HAP-1 (cell line): ENCODE measurements around the gene S100A16.
"Not testable (repeated sequence)": the region's sequence is repeated elsewhere in the genome, so short reads cannot be mapped to it uniquely, and the experiment has no call there.

Experiments used
- DNase-seq, 2 experiments: peaks; one replicate each; pipeline ENCODE4 v3.0.0-alpha.2; 2016 to 2020; ENCODE audit warnings: low spot score in 2 of 2
- H3K27me3 ChIP-seq: fragments of 250-450 bp; sonication (Bioruptor Pico); 2 replicates; pipeline ENCODE4 v1.5.1; 2020; ENCODE audit warnings: low read depth, mild to moderate bottlenecking, moderate library complexity
- H3K36me3 ChIP-seq: fragments of 250-450 bp; sonication (Bioruptor Pico); replicated peaks from 2 replicates; pipeline ENCODE4 v1.5.1; 2020; ENCODE audit warnings: mild to moderate bottlenecking
- H3K4me1 ChIP-seq: fragments of 250-450 bp; sonication (Bioruptor Pico); 2 replicates; pipeline ENCODE4 v1.5.1; 2020; ENCODE audit warnings: mild to moderate bottlenecking
- H3K4me3 ChIP-seq: fragments of 250-450 bp; sonication (Bioruptor Pico); 2 replicates; pipeline ENCODE4 v1.5.1; 2020; ENCODE audit warnings: mild to moderate bottlenecking, moderate library complexity
- H3K9me3 ChIP-seq: fragments of 250-450 bp; sonication (Bioruptor Pico); 2 replicates; pipeline ENCODE4 v1.5.1; 2020; ENCODE audit warnings: mild to moderate bottlenecking, moderate library complexity
- in situ Hi-C: fragments of 300-500 bp; cut with MboI; formaldehyde crosslinking; loops from 3 replicates; pipeline ENCODE4 v1.14.3; 2020; ENCODE audit warnings: low sequenced_read_pairs, inconsistent platforms, mixed read lengths

The S100A16 gene

DNA sequence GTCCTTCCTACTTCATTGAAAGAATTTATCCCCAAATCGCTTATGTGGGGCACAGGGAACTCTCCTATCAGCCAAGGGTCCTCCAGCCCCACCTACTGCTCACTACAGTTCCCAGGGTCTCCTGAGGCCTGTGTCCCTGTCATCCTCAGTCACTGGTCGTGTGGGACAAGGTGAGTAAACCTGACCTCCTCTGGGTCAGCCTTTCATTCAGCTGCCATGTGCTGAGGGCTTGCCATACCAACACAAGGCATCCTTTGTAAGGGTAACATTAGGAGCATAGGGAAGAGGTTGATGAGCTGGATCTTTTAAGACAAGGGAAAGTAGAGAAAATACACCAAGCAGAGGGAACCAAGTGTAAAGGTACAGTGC is 34.4 kb upstream of the S100A16 start:
- no peak for DNase-seq
- peaks cover 41% of the 10 kb centered on the region for H3K36me3 ChIP-seq
- H3K4me1 ChIP-seq = no peaks in the 10 kb centered on the region
- H3K27me3 ChIP-seq = no peaks in the 10 kb centered on the region
- H3K4me3 ChIP-seq = no peak overlapping the region
- in situ Hi-C loops = no loop called here
- H3K9me3 ChIP-seq = no peaks in the 10 kb centered on the region

DNA sequence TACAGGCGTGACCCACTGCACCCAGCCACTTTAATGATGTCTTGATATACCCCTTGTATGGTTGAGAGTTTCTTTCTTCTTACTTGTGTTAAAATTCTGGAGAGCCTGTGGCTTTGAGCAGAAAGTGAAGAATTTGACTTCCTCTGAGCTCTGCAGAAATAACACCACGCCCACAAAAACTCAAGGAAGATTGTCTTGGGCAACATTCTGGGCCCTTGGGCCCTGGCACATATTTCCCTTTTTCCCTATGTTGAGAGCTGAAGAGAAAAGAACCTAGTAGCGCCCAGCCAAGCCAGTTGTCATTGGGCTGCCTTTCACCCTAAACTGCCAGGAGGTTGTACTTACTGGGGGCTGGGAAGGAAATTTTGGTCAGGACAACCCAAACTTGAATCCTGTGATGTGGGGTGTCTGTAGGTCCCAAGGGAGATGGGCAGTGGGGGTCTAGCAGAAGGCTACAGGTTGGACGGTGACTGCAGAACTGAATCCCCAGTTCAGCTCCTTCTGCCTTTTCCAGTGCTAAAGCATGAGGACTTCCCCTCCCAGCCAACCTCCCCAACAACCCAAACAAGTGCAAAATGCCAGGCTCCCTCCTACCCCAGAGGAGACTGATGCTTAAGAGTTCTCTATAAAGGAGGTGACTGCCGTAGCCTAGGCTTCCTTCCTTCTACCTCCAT is 33.9 kb upstream of the S100A16 start:
- Histone ChIP-seq H3K9me3 (no peaks in the 10 kb centered on the region), H3K4me1 (no peaks in the 10 kb centered on the region), H3K27me3 (no peaks in the 10 kb centered on the region), H3K4me3 (no peak overlapping the region), H3K36me3 (peaks cover 46% of the 10 kb centered on the region)
- DNase-seq = no peak
- in situ Hi-C loops = no loop called here

DNA sequence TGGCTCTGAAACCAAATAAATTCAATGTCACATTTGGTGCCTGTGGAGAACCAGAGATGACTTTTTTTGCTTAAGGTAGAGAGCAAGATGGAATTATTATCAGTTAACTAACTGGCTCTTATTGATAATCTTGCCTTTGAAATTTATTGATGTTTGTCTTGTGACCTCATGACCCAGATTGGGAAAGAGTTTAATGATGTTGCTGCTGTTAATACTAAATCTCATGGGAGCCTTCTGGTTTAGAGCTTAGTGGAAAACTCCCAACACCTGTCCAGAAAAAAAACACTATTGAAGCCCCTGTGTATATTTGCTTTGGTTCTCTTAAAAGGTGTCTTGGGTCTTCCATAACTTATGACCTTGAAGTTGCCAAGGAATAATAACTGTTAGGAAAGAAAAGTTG is 30.9 kb upstream of the S100A16 start:
- in situ Hi-C loops = no loop called here

DNA sequence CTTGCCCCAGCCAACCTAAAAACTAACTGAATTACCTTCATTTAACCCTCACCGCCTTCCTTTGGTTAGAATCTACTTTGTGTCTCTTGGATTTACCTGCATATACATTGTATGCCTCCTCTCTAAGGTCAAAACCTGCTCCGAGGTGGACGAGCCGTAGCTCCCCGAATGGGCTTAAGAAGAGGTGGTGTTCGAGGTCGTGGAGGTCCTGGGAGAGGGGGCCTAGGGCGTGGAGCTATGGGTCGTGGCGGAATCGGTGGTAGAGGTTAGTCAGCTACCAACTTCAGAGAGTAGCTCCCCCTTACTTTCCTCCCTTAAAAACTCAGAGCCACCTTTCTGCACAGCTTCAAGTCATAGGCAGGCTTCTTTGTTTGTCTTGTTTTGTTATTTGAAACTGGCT is 30.2 kb upstream of the S100A16 start:
- Histone ChIP-seq H3K4me3 (no peak overlapping the region), H3K27me3 (no peaks in the 10 kb centered on the region), H3K36me3 (peaks cover 83% of the 10 kb centered on the region), H3K9me3 (no peaks in the 10 kb centered on the region), H3K4me1 (no peaks in the 10 kb centered on the region; the same call in none of the 2 replicates)
- DNase-seq = no peak
- in situ Hi-C loops = no loop called here

More for the DNA sequence above, 30.9 kb upstream of the S100A16 start:
- Histone ChIP-seq H3K36me3 (peaks cover 76% of the 10 kb centered on the region), H3K4me3 (no peak overlapping the region), H3K27me3 (no peaks in the 10 kb centered on the region), H3K4me1 (no peaks in the 10 kb centered on the region; the same call in 1 of the 2 replicates), H3K9me3 (no peaks in the 10 kb centered on the region)
- no peak for DNase-seq

DNA sequence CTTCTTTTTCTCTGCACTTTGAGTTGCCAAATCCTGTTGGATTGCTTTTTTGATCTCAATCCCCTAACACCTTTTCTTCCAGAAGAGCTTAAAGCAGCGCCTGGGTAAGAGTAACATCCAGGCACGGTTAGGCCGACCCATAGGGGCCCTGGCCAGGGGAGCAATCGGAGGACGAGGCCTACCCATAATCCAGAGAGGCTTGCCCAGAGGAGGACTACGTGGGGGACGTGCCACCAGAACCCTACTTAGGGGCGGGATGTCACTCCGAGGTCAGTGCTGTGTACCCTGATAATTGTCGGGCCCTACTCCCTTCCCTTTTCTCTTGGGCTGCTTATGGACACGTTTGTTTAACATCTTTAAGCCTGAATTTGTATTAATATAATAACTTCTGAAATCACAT is 29.2 kb upstream of the S100A16 start:
- peaks cover under 1% of the 10 kb centered on the region for H3K4me1 ChIP-seq
- H3K27me3 ChIP-seq = no peaks in the 10 kb centered on the region
- H3K4me3 ChIP-seq = no peak overlapping the region
- in situ Hi-C loops = no loop called here
- peaks cover 93% of the 10 kb centered on the region for H3K36me3 ChIP-seq
- H3K9me3 ChIP-seq = no peaks in the 10 kb centered on the region
- no peak for DNase-seq

DNA sequence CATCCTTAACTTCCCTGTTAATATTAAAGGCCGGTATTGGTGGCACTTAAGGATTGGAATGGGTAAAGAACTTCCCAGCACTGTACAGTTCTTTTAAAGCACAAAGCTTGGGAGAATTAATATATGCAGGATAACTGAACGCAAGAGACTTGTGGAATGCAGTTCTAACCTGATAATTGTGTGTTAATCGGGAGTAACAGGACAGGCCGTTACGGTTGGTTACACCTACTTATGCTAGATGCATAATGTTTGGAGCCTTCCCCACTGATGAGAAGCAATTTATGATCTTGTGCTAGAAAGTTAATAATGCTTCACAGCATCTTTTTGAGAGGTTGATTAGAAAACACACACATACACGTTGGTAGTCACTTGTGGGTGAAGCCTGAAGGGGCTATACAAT is 27.9 kb upstream of the S100A16 start:
- Histone ChIP-seq H3K36me3 (peaks cover 99% of the 10 kb centered on the region), H3K9me3 (no peaks in the 10 kb centered on the region), H3K4me3 (no peak overlapping the region), H3K27me3 (no peaks in the 10 kb centered on the region), H3K4me1 (peaks cover 11% of the 10 kb centered on the region)
- DNase-seq = no peak
- in situ Hi-C loops = no loop called here

DNA sequence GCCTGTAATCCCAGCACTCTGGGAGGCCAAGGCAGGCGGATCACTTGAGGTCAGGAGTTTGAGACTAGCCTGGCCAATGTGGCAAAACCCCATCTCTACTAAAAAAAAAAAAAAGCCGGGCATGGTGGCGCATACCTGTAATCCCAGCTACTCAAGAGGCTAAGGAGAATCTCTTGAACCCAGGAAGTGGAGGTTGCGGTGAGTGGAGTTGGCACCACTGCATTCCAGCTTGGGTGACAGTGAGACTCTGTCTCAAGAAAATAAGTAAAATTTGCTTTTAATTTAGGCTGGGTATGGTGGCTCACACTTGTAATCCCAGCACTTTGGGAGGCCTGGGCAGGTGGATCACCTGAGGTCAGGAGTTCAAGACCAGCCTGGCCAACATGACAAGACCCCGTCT is 27.3 kb upstream of the S100A16 start:
- DNase-seq, H3K4me3 ChIP-seq, in situ Hi-C loops, H3K9me3 ChIP-seq, H3K27me3 ChIP-seq: not testable (repeated sequence)
- H3K4me1 ChIP-seq = peaks cover 11% of the 10 kb centered on the region
- peaks cover 98% of the 10 kb centered on the region for H3K36me3 ChIP-seq

DNA sequence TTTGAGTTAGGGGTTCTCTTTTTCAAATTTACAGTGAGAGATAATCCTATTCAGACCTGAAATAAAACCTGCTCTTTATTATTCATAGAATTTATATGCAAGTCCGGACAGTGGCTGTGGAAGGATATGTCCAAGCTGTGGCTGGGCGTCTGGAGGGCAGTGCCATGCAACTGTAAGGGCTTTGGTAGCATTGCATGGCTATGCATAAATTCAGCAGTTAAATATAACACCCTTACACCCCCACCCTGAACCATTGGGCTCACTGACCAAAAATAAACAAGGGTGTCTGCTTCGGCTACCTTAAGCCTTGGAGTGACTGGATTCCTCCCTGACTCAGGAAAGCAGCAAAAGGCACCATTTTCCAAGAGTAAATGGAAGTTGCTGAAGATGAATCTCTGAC is 26.3 kb upstream of the S100A16 start:
- in situ Hi-C loops = no loop called here
- H3K9me3 ChIP-seq = no peaks in the 10 kb centered on the region
- H3K36me3 ChIP-seq = peaks cover 90% of the 10 kb centered on the region
- H3K4me1 ChIP-seq = peaks cover 11% of the 10 kb centered on the region
- no peaks in the 10 kb centered on the region for H3K27me3 ChIP-seq
- no peak overlapping the region for H3K4me3 ChIP-seq
- DNase-seq = no peak

DNA sequence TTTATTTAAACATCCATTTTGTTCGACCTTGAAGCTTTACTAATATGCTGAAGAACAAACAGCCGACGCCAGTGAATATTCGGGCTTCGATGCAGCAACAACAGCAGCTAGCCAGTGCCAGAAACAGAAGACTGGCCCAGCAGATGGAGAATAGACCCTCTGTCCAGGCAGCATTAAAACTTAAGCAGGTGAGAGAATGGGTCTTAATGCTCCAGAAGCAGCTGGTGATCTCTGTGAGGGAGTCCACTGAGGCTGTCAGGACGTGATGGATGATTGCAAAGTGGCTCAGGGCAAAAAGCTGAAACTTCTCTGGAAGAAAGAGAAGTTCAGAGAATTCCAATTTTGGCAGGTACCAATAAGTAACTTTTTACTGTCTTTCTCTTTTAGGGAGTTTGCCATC is 25.3 kb upstream of the S100A16 start:
- H3K4me1 ChIP-seq = peaks cover 15% of the 10 kb centered on the region
- DNase-seq = no peak
- H3K27me3 ChIP-seq = no peaks in the 10 kb centered on the region
- H3K36me3 ChIP-seq = peaks cover 83% of the 10 kb centered on the region
- H3K4me3 ChIP-seq = no peak overlapping the region
- no peaks in the 10 kb centered on the region for H3K9me3 ChIP-seq
- in situ Hi-C loops = no loop called here

DNA sequence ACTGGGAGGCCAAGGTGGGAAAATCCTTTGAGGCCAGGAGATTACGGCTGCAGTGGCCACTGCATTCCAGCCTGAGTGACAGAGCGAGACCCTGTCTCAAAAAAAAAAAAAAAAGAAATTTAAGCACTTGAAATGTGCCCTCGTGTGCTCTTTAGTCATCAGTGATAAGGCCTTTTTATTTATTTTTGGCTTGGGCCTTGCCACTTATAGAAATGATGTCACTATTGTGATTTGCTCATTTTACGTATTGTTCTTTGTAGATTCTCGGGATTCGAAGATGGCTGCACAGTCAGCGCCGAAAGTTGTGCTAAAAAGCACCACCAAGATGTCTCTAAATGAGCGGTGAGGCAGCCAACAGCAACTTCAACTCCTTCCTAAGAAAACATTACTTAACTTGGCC is 23.4 kb upstream of the S100A16 start:
- H3K9me3 ChIP-seq = no peaks in the 10 kb centered on the region
- H3K27me3 ChIP-seq = no peaks in the 10 kb centered on the region
- no peak overlapping the region for H3K4me3 ChIP-seq
- H3K4me1 ChIP-seq = peaks cover 16% of the 10 kb centered on the region
- DNase-seq = no peak
- peaks cover 66% of the 10 kb centered on the region for H3K36me3 ChIP-seq
- in situ Hi-C loops = no loop called here

DNA sequence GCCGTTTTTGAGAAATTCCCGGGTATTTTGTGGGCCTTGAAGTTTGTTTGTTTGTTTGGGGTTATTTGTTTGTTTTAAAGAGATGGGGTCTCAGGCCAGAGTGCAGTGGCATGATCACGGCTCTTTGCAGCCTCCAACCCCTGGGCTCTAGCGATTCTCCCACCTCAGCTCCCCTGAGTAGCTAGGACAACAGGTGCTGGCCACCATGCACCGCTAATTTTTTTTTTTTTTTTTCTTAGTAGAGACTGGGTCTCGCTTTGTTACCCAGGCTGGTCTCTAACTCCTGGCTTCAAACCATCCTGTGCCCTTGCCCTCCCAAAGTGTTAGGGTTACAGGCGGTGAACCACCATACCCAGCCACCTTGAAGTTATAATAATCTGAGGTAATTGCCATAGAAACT is 22.9 kb upstream of the S100A16 start:
- Histone ChIP-seq H3K4me3 (peak overlapping the region; percentile 100; the same call in 1 of the 2 replicates), H3K36me3 (peaks cover 62% of the 10 kb centered on the region), H3K4me1 (peaks cover 18% of the 10 kb centered on the region), H3K27me3 (no peaks in the 10 kb centered on the region), H3K9me3 (no peaks in the 10 kb centered on the region)
- in situ Hi-C loops = no loop called here
- DNase-seq = no peak

DNA sequence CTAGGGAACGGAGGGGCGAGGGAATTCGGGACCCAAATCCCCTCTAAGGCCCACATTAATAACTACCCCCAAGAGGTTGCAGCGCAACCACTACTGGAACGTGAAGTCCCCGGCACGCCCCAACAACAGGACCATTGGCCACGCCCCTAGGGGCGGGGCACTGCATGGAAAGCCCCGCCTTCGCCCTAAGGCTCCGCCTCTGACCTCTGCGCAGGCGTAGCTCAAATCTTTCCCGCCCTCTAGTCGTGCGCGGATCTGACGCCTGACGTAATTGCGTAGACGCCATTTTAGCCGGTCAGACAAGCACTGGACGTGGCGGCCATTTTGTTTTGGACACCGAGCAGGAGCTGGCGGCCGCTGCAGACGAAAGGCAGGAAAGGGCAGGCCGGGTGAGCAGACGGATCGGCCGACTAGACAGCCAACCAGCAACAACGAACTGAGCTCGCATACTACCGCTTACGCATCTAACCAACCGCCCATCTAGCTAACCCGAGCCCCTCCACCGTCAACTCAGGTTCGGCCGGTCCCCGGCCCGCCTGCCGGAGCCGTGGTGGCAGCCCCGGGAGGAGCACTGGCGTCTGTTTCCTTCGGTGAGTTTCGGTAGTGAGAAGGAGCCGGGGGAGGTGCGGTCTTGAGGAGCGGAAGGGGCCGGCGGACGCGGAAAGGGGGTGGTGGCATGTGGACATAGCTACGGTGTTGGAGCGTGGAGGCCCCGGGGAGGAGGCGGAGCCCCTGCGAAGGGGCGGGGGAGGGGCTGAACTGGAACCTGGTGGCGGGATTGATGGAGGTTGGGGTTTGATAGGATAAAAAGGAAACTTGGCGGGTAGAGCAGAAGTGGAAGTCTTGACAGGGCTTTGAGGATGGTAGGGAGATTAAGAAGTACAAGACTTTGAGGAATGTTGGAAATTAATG is 21.1 kb upstream of the S100A16 start, which contains the start of gene CHTOP:
Gene CHTOP (plus strand): TSS at position 313 of the 912 bp plus-strand sequence. CDS start 2,523 bp downstream, outside the sequence.
- Histone ChIP-seq H3K4me3 (peak within 1 kb of the TSS; percentile 100), H3K4me1 (peaks cover 20% of the 10 kb centered on the region), H3K9me3 (no peaks in the 10 kb centered on the region), H3K27me3 (no peaks in the 10 kb centered on the region), H3K36me3 (peaks cover 43% of the 10 kb centered on the region)
- in situ Hi-C loops = no loop called here
- DNase-seq = peak; percentile 97

DNA sequence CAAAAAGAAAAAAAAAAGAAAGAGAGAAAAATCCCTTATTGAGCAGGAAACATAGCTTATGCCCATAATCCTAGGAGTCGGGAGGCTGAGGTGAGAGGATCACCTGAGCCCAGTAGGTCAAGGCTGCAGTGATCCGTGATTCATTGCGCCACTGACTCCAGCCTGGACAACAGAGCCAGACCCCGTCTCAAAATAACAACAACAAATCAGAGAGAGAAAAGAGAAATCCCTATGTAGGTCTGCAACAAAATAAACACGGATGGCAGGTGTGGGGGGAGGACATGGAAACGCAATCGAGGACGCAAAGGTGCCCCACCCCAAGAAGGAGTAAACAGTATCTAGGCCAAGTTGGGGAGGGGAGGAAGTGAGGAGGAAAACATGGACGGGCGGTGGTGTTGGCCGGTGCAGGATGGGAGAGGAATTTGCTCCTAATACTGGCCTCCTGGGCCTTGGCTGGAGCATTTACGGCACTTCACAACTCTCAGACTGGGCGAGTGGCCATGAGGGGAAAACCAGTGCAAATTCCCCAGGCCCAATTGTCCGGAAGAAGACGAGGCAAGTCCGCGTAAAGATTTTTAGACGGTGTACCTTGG is 20.3 kb upstream of the S100A16 start:
- in situ Hi-C loops = no loop called here
- H3K36me3 ChIP-seq = peaks cover 36% of the 10 kb centered on the region
- no peaks in the 10 kb centered on the region for H3K27me3 ChIP-seq
- DNase-seq = no peak
- H3K4me3 ChIP-seq = peak overlapping the region; percentile 100
- H3K4me1 ChIP-seq = peaks cover 20% of the 10 kb centered on the region
- no peaks in the 10 kb centered on the region for H3K9me3 ChIP-seq
